ENCODE results near the gene CLCN5. TPM values are rescaled to one million over a fixed set of nuclear protein-coding genes. Genes with fewer than 3 reads are reported as not detected.

CLCN5 gene
- total RNA-seq, 1 donor from 2014 or later = 3.3 TPM

DNA sequence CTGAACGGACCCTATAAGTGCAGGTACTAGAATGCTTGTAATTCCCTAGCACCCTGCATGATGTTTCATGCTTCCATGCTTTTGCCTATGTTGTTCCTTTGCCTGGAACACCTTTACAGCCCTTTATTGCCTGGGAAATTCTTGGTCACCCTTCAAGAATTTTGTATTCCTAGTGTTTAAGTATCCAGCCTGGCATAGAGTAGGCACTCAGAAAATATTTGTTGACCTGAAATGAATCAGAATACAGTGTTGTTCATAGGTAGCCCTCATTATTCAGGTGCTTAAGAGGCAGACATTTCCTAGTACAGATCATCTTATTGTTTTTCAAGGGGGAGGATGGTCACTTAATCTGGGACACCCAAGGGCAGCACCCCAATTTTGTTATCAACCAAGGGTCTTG, 203.1 kb downstream of the CLCN5 start:
- no peak for DNase-seq (ENCODE audit: low read depth)
- no peak overlapping the region for H3K4me3 ChIP-seq (ENCODE audit: low read depth, low read length)
- TF ChIP-seq, protein P1, sequence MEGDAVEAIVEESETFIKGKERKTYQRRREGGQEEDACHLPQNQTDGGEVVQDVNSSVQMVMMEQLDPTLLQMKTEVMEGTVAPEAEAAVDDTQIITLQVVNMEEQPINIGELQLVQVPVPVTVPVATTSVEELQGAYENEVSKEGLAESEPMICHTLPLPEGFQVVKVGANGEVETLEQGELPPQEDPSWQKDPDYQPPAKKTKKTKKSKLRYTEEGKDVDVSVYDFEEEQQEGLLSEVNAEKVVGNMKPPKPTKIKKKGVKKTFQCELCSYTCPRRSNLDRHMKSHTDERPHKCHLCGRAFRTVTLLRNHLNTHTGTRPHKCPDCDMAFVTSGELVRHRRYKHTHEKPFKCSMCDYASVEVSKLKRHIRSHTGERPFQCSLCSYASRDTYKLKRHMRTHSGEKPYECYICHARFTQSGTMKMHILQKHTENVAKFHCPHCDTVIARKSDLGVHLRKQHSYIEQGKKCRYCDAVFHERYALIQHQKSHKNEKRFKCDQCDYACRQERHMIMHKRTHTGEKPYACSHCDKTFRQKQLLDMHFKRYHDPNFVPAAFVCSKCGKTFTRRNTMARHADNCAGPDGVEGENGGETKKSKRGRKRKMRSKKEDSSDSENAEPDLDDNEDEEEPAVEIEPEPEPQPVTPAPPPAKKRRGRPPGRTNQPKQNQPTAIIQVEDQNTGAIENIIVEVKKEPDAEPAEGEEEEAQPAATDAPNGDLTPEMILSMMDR (conservative IDR thresholded peaks at IDR 0.05; ENCODE audit: low read depth, low read length) = no peak

DNA sequence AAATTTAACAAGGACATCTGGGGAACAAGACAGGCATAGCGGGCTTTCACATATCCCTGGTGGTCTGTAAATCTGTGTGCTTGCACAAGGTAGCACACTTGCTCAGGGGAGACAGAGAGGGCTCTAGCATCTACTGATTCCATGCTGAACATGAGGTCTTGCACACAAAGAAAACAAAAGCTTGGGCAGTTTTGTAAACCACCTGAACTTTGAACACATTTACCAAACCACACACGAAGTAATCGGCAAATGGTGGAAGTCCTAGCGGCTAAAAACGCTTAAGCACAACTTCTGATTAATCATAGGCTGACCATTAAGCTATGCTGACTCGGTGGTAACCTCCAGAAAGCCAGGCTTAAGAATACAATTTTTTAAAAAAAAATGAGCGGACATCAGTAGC, 225.6 kb downstream of the CLCN5 start:
- H3K4me3 ChIP-seq (ENCODE audit: low read depth, low read length) = no peak overlapping the region
- TF ChIP-seq, protein P1 (conservative IDR thresholded peaks at IDR 0.05; ENCODE audit: low read depth, low read length) = no peak
- DNase-seq (ENCODE audit: low read depth) = no peak

Other genes with a start within 250 kb of the CLCN5 start
- gene PAGE1, start 226.6 kb upstream of the CLCN5 start, total RNA-seq = not detected in 2 replicates
- gene PAGE4, start 93.3 kb upstream of the CLCN5 start, total RNA-seq = not detected in 2 replicates
- gene USP27X, start 43.1 kb upstream of the CLCN5 start, total RNA-seq = 1.8 and 2.7 TPM in 2 replicates